HT-29 (cell line): ENCODE results near the gene HNRNPA3. TPM values are rescaled to one million over a fixed set of nuclear protein-coding genes. Genes with fewer than 3 reads are reported as not detected.
"Not testable (repeated sequence)": the region's sequence is repeated elsewhere in the genome, so short reads cannot be mapped to it uniquely, and the experiment has no call there.

ENCODE experiments used
- DNase-seq: peaks from one replicate; pipeline ENCODE4 v3.0.0-alpha.2; 2015; ENCODE audit warnings: low spot score
- total RNA-seq: library from RNA; depleted of rRNA; stranded (reverse); fragments of >200 nt; shearing (Covaris generic); gene quantifications from 2 replicates; pipeline ENCODE4 v1.2.3, GENCODE V29; 2014

Gene HNRNPA3
- total RNA-seq, 1 experiment from 2014 or later: 33.8 TPM

DNA sequence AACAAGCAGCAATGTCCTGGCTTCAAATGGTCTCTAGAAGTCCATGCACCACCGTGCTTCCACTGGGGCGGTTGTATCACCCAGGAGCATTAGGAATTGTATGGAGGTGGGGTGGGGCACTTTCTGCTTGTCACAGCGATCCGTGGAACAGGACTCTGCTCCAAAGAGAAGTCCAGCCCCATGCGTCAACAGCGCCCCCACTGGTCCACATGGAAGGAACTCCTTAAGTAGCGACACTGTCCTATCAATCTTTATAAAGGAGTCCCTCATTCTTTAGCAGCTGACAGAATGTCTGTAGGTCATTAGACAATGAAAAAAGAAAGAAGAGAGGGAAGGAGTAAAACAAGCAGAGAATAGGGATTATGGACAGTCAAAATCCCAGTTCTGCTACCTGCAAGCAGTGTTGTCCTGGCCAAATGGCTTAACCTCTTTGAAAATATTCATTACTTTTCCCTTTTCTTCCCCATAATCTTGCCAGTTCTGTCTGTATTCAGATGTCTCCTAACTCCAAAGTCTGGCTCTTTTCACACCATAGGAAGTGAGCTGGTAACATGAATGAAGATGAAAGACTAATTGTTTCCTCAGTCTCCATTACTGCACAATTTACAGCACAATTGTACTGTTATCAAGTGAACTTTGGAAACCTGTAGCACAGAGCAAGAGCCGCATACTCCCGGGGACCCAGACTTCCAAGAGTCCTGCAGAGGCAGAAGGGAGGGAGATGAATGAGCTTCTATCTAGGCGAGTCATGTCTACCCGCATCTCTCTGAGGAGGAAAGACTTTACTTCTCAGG, 42.0 kb downstream of the HNRNPA3 start:
- no peak for DNase-seq

DNA sequence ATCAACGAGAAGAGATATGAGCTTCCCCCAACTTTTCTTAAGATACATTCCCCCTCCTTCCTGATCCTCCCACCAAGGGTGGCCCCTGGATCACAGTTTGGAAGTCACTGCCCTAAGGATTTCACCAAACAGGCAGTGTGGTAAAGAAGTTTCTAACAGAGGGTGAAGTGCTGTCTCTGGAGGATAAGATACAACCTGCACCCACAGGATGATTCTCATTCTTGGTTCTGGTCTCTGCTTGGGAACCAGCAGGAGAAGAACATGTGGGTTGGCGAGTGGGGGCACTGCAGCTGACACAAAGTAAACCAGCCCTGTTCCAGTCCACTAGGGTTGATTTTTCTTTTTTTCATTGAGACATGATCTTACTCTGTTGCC, 42.6 kb downstream of the HNRNPA3 start:
- DNase-seq: no peak

DNA sequence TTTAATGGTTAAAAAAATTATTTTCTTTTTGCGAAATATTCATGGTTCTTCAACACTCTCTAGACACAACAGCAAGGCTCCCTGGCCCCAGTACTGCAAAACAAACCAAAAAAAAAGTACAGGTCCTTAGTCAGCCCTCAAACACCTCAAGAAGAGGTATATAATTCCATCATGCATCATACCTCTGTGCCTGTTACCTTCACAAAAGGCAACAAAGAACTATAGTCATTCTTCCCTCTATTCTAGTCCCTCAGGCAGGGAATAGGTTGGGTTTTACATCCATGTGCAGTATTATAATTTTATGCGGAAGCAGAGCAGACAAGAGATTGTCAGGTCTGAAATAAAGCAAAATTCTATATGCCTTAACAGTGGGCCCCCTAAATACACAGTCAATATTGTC, 43.4 kb downstream of the HNRNPA3 start:
- DNase-seq: no peak

DNA sequence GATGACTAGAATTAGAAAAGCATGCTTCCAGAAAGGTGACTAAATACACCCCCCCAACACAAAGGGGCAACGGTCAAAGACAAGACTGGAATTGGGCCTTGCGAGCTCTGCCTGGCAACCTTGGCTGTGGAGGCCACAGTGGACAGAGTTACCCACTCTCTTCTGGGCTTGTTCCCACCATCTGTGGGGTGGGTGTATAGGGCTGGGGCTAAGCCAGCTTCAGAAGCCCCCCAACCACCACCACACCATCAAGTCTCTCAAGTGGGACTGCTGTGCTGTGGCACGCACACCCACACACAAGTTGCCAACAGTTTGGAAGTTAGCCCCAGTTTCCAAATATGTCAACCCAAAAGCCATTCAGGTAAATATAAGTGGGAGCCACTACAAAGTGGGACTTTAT, 44.1 kb downstream of the HNRNPA3 start:
- no peak for DNase-seq

DNA sequence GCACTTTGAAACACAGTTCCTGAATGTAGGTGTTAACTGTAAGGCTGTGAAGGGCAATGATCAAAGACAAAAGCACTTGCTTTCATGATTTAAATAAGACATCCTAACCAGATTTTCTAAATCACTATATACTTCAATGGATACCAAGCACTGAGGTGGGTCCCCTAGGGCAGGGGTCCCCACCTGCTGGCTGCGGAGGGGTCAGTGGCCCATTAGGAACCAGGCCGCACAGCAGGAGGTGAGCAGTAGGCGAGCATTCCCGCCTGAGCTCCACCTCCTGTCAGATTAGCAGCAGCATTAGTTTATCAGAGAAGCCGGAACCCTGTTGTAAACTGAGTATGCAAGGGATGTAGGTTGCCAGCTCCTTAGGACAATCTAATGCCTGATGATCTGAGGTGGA, 44.9 kb downstream of the HNRNPA3 start:
- DNase-seq: no peak

DNA sequence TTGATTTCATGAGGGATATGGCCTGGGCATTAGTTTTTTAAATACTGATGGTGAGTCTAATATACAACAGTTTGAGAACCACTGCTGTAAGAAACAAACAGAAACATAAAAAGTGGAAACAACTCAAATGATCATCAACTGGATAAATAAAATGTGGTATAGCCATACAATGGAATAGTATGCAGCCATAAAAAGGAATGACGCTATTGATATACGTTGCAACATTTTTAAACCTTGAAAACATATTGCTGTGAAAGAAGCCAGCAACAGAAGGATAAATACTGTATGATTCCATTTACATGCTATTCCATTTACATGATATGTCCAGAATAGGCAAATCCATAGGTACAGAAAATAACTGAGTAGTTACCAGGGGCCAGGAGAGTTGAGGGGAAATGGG, 45.5 kb downstream of the HNRNPA3 start:
- no peak for DNase-seq

DNA sequence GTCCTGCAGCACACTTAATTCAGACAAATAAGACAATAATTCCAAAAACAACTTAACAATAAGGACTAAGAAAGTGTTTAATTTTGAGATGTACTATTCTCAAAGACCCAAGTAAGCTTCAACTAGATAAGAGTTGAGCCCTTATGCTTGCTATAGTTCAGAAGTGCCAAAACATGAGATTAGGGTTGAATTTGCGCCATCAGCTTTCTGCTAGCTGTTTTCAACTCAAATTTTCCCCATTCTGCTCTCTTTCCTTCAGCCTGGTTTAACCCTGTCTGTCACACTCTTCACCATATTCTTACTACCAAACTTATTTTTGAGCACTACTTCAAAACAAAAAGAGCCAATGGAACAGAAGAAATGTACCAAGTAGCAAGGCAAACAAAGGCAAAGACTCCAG, 47.8 kb downstream of the HNRNPA3 start:
- no peak for DNase-seq

DNA sequence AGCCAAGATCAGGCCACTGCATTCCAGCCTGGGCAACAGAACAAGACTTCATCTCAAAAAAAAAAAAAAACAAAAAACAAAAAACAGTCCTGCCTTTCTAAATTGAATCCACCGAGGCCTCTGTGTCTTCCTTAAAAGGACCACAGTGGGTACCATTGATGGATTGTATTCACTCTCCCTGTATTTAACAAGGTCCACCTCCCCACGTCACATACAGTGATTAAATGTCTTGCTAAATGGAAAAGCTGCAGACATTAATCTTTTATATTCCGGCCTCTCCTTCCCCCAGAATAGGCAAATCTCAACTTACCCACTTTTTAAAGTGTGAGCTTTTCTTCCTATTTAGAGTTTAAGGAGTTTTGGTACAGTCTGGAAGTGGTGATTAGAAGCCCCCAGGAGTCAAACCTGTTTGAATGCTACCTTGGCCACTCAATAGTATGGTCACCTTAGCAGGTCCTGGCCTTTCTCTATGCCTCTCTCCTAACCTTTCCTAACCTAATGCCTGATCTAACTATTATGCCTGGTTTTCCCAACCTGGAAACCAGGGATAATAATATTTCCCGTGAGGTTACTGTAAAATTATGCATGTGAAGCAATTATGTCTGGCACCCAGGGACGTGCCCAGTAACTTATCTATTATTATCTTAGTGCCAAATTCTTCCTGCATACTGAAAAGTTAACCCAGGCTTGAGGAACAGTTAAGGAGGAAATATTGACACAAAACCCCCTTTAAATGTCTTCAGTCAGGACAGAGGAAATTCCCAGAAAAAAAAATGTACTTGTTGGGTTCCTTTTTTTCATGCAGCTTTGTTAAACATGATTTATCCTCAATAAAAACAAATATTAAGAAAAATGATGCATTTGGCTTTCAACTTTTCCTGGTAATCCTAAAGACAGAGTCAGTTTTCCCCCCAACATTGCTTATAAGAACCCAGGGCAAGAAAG, 48.8 kb downstream of the HNRNPA3 start:
- no peak for DNase-seq

DNA sequence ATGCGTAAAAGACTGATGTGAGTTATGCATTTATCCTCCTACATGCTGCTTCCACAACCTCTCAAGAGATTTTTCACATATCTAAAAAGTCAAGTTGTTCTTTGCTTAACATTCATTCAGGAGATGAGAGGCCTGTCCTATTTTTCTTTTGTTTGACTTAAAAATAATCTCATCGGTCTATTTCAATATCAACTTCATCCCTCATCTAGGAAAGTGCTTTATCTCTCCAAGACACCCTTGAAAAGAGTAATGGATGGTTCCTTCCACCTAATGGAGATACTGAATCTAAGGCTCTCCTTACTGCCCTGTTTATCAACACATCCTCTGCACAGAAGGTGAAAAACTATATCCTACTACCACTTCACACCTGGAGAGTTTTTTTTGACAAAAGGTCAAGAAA, 49.5 kb downstream of the HNRNPA3 start:
- DNase-seq: no peak

DNA sequence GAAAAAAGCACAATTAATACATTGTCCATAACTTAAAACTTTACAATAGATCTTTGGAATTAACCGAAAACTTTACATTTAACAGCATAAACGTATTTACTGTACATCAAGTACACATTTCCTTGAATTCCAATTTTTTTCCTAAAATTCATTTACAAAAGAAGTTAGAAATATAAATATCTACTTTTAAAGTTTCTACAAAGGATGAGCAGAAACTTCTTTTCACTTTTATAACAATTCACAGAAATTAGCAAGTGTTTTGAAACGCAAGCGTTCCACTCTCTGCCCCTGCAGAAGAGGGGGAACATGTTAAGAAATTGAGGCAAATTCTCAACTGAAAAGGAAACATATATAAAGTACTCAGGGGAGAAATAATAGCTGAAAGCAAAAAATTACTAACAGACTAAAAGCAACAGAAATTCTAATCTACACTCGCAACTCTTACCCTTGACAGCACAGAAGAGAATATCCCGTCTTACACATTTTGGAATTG, 50.4 kb downstream of the HNRNPA3 start:
- peak; percentile 38 for DNase-seq

DNA sequence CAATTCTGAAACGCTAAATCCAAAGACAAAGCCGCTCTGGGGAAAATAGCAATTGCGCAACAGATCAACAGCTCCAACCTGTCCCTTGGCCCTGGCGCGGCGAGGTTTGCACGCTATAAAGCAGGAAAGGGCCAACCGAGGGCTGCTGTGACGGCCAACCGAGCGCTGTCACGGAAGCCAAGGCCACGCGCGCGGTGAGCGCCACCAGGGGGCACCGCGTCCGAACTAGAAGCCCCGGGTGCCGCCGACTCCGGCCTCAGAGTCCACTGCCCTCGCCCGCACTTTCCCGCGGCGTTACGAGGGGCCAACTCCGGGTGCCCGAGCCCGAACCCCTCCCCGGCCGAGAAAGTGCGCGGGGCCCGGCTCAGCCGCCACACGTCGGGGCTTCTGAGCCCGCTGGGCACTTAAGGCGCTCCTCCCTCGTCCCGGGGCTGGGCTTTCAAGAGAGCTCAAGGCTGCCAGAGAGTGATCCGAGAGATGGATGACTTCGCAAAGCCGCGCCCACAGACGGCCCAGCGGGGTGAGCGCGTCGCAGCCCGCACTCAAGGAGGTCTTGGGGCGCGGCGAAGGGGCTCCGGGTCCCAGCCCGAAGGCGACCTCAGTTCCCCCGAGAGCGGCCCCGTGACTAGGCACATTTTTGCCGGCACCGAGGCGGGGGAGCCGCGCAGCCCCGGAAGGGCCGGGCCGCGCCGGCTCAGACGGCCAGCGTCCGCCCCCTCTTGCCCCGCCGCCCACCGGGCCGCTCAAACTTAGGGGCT, 51.0 kb downstream of the HNRNPA3 start:
- DNase-seq: peak; percentile 99

DNA sequence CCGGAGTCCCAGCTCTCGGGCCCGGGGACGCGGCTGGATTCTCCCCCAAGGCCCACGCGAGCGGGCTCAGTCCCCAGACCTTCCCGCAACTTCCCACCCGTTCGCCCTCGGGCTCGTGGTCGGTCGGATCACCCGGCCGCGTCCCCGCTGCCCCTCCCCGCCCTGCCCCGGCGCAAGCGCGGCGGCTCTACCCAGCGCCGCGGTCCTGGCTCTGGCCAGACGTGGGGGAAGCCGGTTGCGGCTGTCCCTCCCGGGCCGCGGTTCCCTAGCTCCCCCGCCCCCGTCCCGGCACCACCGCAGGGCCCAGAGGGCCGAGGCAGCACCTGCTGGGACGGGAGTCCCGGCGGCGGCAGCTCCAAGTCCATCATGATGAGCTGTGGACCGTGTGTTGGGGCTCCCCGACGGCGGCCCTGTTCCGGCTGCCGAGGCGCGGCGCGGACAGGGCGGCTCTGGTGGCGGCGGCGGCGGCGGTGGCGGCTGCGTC, 51.7 kb downstream of the HNRNPA3 start:
- DNase-seq: peak; percentile 51

DNA sequence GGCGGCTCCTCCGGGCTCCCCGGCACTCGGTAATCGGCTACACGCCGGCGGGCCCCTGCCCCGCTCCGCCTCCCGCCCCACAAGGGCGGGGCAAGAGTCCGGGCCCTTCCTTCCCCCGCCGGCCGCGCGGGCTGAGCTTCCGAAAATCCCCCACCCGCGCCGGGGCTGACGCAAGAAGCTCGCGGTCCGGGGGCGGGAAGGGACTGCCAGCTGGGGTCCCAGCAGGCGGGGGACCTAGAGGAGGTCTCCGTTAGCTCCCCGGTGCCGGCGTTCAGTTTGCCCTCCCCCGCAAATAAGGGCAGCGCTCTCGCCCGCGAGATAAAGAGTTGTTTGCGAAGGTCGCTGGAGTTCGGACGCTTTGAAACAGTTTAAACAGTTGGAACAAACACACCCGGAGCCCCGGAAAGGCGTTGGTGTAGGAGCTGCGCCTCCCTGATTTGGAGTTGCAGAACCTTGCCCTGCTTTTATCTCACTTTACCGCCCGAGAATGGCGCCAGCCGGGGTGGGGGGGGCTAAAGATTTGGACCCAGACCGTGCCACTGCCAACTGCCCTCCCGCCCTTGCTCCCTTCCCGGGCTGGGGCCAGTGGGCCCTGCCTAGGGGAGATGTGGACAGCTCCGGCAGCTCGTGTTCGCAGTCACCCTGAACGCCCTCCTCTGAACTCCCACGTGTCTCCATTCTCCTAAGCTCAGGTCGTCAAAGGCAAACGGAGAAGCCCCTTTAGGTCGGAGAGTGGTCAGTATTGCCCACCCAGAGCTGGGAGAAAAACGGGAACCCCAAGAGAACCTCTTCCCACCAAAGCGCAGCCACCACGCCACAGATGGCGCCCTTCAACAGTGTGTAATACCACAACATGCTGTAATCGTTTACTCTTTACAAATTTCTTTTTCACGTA, 52.3 kb downstream of the HNRNPA3 start, which contains the start of gene NFE2L2:
Gene NFE2L2 (minus strand): TSS at position 35 of the 895 bp plus-strand sequence. CDS start 151 bp downstream, outside the sequence.
- DNase-seq: peak; percentile 86

DNA sequence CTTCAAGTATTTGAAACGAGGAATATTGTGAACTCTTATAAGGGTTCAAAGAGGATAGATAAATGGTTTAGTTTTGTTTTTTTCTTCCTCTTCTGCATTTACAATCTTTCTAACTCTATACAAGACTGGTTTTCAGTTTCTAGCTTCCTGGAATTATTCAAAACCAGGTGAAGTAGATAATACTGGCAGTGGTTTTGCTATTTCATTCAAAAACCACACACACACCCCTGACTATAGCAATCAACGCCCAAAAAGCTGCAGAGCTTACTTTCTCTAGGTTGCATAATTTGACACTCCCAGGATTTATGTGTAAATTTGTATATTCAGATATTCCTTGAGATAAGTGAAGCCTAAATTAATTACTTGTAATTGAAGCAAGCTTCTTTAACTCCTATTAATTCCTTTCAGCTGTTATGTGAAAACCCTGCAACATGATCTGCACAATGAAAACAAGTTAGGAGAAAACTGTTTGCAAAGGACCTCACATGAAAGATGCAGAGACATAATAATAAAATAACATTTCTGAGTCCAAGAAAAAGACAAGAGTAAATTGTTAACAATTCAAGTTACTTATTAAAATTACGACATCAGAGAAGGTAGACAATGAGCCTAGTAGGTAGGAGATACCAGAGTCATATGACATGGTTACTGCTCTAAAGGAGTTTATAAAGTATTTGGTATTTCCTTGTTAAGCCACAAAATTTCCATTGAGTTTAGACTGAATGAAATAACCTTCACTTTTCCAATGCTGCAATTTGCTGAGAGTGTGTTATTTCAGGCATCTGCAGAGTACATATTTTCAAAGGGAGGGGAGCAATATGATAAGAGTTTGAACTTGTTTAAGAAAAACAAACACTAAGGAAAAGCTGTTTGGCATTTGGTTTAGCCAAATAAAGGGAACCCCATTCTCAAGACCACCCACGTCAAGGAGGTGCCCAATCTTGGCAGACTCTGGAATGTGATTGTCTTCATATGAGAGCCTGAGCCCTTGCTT, 53.5 kb downstream of the HNRNPA3 start:
- peak; percentile 48 for DNase-seq

DNA sequence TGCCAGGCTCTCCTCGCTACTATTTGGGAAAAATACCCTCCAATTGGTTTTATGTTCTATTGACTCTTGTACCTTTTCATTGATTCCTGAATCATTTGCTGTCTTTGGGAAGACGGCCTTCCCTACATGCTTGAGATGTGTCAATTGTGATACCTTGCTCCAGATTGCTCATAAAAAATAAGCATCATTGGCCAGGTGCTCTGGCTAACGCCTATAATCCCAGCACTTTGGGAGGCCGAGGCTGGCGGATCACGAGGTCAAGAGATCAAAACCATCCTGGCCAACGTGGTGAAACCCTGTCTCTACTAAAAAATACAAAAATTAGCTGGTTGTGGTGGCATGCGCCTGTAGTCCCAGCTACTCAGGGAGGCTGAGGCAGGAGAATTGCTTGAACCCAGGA, 54.4 kb downstream of the HNRNPA3 start:
- DNase-seq: not testable (repeated sequence)

DNA sequence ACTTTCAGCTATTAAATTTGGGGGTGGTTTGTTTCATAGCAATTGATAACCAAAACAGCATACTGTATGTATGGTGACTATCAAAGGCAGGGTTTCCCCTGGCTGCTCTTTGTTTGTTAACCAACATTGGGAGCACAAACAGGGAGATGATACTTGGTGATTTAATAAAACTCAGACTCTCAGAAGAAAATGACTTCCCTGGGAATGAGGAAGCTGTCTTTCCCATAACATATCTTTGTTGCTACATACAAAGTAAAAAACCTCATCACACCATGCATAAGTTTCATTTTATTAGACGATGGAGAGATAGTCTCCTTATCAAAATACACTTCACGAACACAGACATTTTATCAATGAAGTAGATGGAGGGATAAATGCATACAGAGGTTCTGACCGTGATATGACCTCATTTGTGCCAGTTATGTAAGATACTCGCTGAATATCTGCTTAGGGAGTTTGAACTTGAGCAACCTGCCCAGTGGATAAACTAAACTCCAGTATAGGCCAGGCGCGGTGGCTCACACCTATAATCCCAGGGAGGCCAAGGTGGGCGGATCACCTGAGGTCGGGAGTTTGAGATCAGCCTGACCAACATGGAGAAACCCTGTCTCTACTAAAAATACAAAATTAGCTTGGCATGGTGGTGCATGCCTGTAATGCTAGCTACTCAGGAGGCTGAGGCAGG, 55.7 kb downstream of the HNRNPA3 start:
- no peak for DNase-seq

DNA sequence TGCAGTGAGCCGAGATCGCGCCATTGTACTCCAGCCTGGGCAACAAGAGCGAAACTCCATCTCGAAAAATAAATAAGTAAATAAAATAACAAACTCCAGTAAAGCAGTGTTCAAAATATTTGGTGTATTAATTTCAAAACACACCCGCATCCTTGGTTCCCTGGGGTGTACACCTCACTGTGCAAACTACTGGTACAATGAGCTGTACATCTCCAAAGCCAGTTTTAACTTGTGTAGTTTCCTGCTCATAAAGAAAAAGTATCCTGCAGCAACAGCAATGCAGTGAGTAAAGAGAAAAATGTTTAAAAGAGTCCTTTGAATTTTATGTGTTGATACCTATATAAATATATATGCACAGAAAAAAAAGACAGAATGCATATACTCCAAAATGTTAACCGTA, 56.3 kb downstream of the HNRNPA3 start:
- DNase-seq: no peak

DNA sequence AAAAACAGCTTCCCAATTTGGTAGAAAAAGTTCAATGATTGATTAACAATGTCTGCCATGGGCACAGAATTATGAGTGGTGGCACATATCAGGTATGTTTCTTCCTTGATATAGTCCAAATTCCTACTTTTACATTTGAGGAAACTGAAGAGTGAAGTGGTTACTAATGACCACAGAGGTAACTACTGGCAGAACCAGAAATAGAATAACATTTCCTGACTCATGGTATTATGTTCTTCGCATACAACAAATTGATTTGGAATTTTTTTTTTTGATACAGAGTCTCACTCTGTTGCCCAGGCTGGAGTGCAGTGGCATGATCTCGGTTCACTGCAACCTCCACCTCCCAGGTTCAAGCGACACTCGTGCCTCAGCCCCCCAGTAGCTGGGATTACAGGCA, 57.9 kb downstream of the HNRNPA3 start:
- no peak for DNase-seq
